Trophoblast cell (in vitro differentiated cells and primary cell): Measurements from ENCODE around the gene MED26.
"Not testable (repeated sequence)": the region's sequence is repeated elsewhere in the genome, so short reads cannot be mapped to it uniquely, and the experiment has no call there.

Source experiments
- DNase-seq, 2 donors: peaks; one replicate each; pipeline ENCODE4 v3.0.0-alpha.2; 2016
- H2AFZ ChIP-seq: 2 replicates; pipeline ENCODE4 v1.6.1; 2013; ENCODE audit warnings: low read length, moderate library complexity, mild to moderate bottlenecking; ENCODE audit not compliant: insufficient read depth, poor library complexity
- H2AK5ac ChIP-seq: 2 replicates; pipeline ENCODE4 v1.6.1; 2013; ENCODE audit warnings: mild to moderate bottlenecking, low read length
- H2BK120ac ChIP-seq: 2 replicates; pipeline ENCODE4 v1.6.1; 2013; ENCODE audit warnings: low read length, mild to moderate bottlenecking, moderate library complexity; ENCODE audit not compliant: insufficient read depth, poor library complexity
- H2BK12ac ChIP-seq: 2 replicates; pipeline ENCODE4 v1.6.1; 2013; ENCODE audit warnings: mild to moderate bottlenecking, low read length, moderate library complexity
- H2BK5ac ChIP-seq: 2 replicates; pipeline ENCODE4 v1.6.1; 2013; ENCODE audit warnings: low read length, low read depth, moderate library complexity, mild to moderate bottlenecking; ENCODE audit not compliant: poor library complexity
- H3K14ac ChIP-seq: 2 replicates; pipeline ENCODE4 v1.6.1; 2013; ENCODE audit warnings: mild to moderate bottlenecking, low read length
- H3K18ac ChIP-seq: 2 replicates; pipeline ENCODE4 v1.6.1; 2013; ENCODE audit warnings: mild to moderate bottlenecking, low read length
- H3K23ac ChIP-seq: 2 replicates; pipeline ENCODE4 v1.6.1; 2013; ENCODE audit warnings: low read length
- H3K27ac ChIP-seq: 2 replicates; pipeline ENCODE4 v1.5.1; 2013; ENCODE audit warnings: low read depth, mild to moderate bottlenecking, inconsistent platforms, low read length, moderate library complexity
- H3K27me3 ChIP-seq: 2 replicates; pipeline ENCODE4 v1.6.1; 2013; ENCODE audit warnings: inconsistent platforms, mild to moderate bottlenecking, low read length, moderate library complexity; ENCODE audit not compliant: insufficient read depth
- H3K36me3 ChIP-seq, 2 experiments: 1 replicate in 1 of 2; 2 replicates in 1 of 2; pipeline ENCODE4 v1.6.1; 2013; ENCODE audit warnings: low read length in 2 of 2, mild to moderate bottlenecking in 2 of 2, moderate library complexity in 1 of 2; ENCODE audit not compliant: insufficient read depth in 2 of 2, control insufficient read depth in 1 of 2
- H3K4ac ChIP-seq: 2 replicates; pipeline ENCODE4 v1.6.1; 2013; ENCODE audit warnings: low read depth, mild to moderate bottlenecking, low read length, moderate library complexity
- H3K4me1 ChIP-seq, 2 experiments: 1 replicate in 1 of 2; 2 replicates in 1 of 2; pipeline ENCODE4 v1.6.1; 2013; ENCODE audit warnings: low read length in 2 of 2, mild to moderate bottlenecking in 2 of 2, moderate library complexity in 1 of 2; ENCODE audit not compliant: insufficient read depth in 2 of 2, control insufficient read depth in 1 of 2
- H3K4me2 ChIP-seq: 2 replicates; pipeline ENCODE4 v1.6.1; 2013; ENCODE audit warnings: inconsistent platforms, mild to moderate bottlenecking, low read length, moderate library complexity
- H3K4me3 ChIP-seq: 2 replicates; pipeline ENCODE4 v1.5.1; 2013; ENCODE audit warnings: mild to moderate bottlenecking, low read depth, low read length, inconsistent platforms
- H3K79me1 ChIP-seq: one replicate; pipeline ENCODE4 v1.6.1; 2013; ENCODE audit warnings: low read length
- H3K79me2 ChIP-seq: 2 replicates; pipeline ENCODE4 v1.6.1; 2013; ENCODE audit warnings: low read length, mild to moderate bottlenecking; ENCODE audit not compliant: control insufficient read depth, insufficient read depth, poor library complexity
- H3K9ac ChIP-seq: 2 replicates; pipeline ENCODE4 v1.6.1; 2013; ENCODE audit warnings: mild to moderate bottlenecking, low read length
- H3K9me3 ChIP-seq: 2 replicates; pipeline ENCODE4 v1.6.1; 2013; ENCODE audit warnings: low read depth, mild to moderate bottlenecking, control low read depth, inconsistent platforms, low read length; ENCODE audit not compliant: insufficient read depth
- H4K12ac ChIP-seq: 2 replicates; pipeline ENCODE4 v1.6.1; 2013; ENCODE audit warnings: low read depth, mild to moderate bottlenecking, low read length, moderate library complexity
- H4K8ac ChIP-seq: 2 replicates; pipeline ENCODE4 v1.6.1; 2013; ENCODE audit warnings: low read depth, mild to moderate bottlenecking, low read length, moderate library complexity
- H4K91ac ChIP-seq: one replicate; pipeline ENCODE4 v1.6.1; 2013; ENCODE audit warnings: low read depth, mild to moderate bottlenecking, low read length, moderate library complexity
- WGBS: extraction: QIAGEN DNeasy Blood & Tissue Kit; methylation state at CpG from one replicate; pipeline ENCODE4 v1.1.7; 2013; ENCODE audit warnings: missing lambda C conversion rate; ENCODE audit not compliant: insufficient read length, insufficient coverage; ENCODE audit errors: extremely low coverage; 5-methylcytosine and 5-hydroxymethylcytosine counted together

MED26 gene

GRCh38 chr19:16654140-16654539 lies 26.1 kb upstream of the MED26 start:
- Histone ChIP-seq H2AFZ (no peak overlapping the region), H3K27ac (no peak overlapping the region), H3K27me3 (no peaks in the 10 kb centered on the region), H2AK5ac (no peak overlapping the region), H3K79me1 (no peaks in the 10 kb centered on the region), H3K4me3 (no peak overlapping the region), H3K23ac (no peak overlapping the region), H4K91ac (no peak overlapping the region), H4K8ac (no peak overlapping the region), H3K9ac (no peak overlapping the region), H2BK12ac (no peak overlapping the region), H3K36me3 (peaks cover 56 to 68% of the 10 kb centered on the region in 2 experiments), H4K12ac (no peak overlapping the region), H3K18ac (no peak overlapping the region), H3K4me1 (peaks cover under 1 to 3% of the 10 kb centered on the region in 2 experiments), H2BK5ac (no peak overlapping the region), H3K4me2 (no peak overlapping the region), H3K9me3 (peaks cover 3% of the 10 kb centered on the region), H2BK120ac (no peak overlapping the region), H3K79me2 (peaks cover under 1% of the 10 kb centered on the region), H3K4ac (no peak overlapping the region), H3K14ac (no peak overlapping the region)
- no CpG with 5 or more reads among the region's 3 CpGs for WGBS
- DNase-seq, result no peak

GRCh38 chr19:16652854-16653253 lies 24.9 kb upstream of the MED26 start:
- no CpG with 5 or more reads among the region's 7 CpGs for WGBS
- no peak overlapping the region for H2BK5ac ChIP-seq
- H3K4me2 ChIP-seq, result no peak overlapping the region
- H3K4ac ChIP-seq, result no peak overlapping the region
- H3K27me3 ChIP-seq, result no peaks in the 10 kb centered on the region
- H3K36me3 ChIP-seq, result peaks cover 51 to 68% of the 10 kb centered on the region in 2 experiments
- H3K23ac ChIP-seq, result no peak overlapping the region
- H2AFZ ChIP-seq, result no peak overlapping the region
- no peaks in the 10 kb centered on the region for H3K79me1 ChIP-seq
- H4K91ac ChIP-seq, result no peak overlapping the region
- no peak overlapping the region for H4K12ac ChIP-seq
- H3K18ac ChIP-seq, result no peak overlapping the region
- no peak for DNase-seq
- H3K4me3 ChIP-seq, result no peak overlapping the region
- H3K9ac ChIP-seq, result no peak overlapping the region
- no peak overlapping the region for H3K14ac ChIP-seq
- peaks cover 2% of the 10 kb centered on the region for H3K9me3 ChIP-seq
- no peaks in the 10 kb centered on the region for H3K4me1 ChIP-seq
- H3K79me2 ChIP-seq, result no peaks in the 10 kb centered on the region
- no peak overlapping the region for H2BK120ac ChIP-seq
- H2BK12ac ChIP-seq, result no peak overlapping the region
- H4K8ac ChIP-seq, result no peak overlapping the region
- no peak overlapping the region for H3K27ac ChIP-seq
- H2AK5ac ChIP-seq, result no peak overlapping the region

GRCh38 chr19:16651421-16652188 lies 23.6 kb upstream of the MED26 start:
- H4K8ac ChIP-seq, H2AFZ ChIP-seq, H3K27me3 ChIP-seq, H3K4me1 ChIP-seq, H2BK5ac ChIP-seq, H3K4ac ChIP-seq, H2BK120ac ChIP-seq, H3K18ac ChIP-seq, H3K9ac ChIP-seq, H2AK5ac ChIP-seq, H3K79me2 ChIP-seq, H3K79me1 ChIP-seq, H3K9me3 ChIP-seq, H3K14ac ChIP-seq, H3K27ac ChIP-seq, H3K4me3 ChIP-seq, H4K12ac ChIP-seq, H3K4me2 ChIP-seq, H3K23ac ChIP-seq, H4K91ac ChIP-seq, H2BK12ac ChIP-seq: not testable (repeated sequence)
- WGBS, result no CpG with 5 or more reads among the region's 8 CpGs
- H3K36me3 ChIP-seq, result peaks cover 47 to 66% of the 10 kb centered on the region in 2 experiments
- peak; percentile 75 to 81 for DNase-seq

- peaks cover 42 to 64% of the 10 kb centered on the region in 2 experiments for H3K36me3 ChIP-seq
- H3K4me2 ChIP-seq, result no peak overlapping the region
- no peaks in the 10 kb centered on the region for H3K79me1 ChIP-seq
- no peak overlapping the region for H4K91ac ChIP-seq
- H2BK5ac ChIP-seq, result no peak overlapping the region
- no peak for DNase-seq
- no CpG with 5 or more reads among the region's 2 CpGs for WGBS
- no peak overlapping the region for H2AK5ac ChIP-seq
- no peak overlapping the region for H4K12ac ChIP-seq
- H3K23ac ChIP-seq, result no peak overlapping the region
- no peak overlapping the region for H2BK120ac ChIP-seq
- H4K8ac ChIP-seq, result no peak overlapping the region
- no peak overlapping the region for H3K18ac ChIP-seq
- H3K4me3 ChIP-seq, result no peak overlapping the region
- peaks cover 2% of the 10 kb centered on the region for H3K9me3 ChIP-seq
- H2BK12ac ChIP-seq, result no peak overlapping the region
- H3K79me2 ChIP-seq, result no peaks in the 10 kb centered on the region
- no peaks in the 10 kb centered on the region for H3K4me1 ChIP-seq
- H3K14ac ChIP-seq, result no peak overlapping the region
- no peak overlapping the region for H3K27ac ChIP-seq
- no peak overlapping the region for H3K9ac ChIP-seq
- H3K27me3 ChIP-seq, result no peaks in the 10 kb centered on the region
- H3K4ac ChIP-seq, result no peak overlapping the region
- H2AFZ ChIP-seq, result no peak overlapping the region
Measured at GRCh38 chr19:16650821-16651220, 22.8 kb upstream of the MED26 start.
